Measurements from ENCODE around the gene RNF44.

RNF44 gene

GRCh38 chr5:176550275-176550831, 13.2 kb upstream of the RNF44 start:
- Histone ChIP-seq H3K27me3 (no peaks in the 10 kb centered on the region), H3K4me3 (ENCODE audit: low read depth, low read length) (no peak overlapping the region), H3K9me3 (no peaks in the 10 kb centered on the region), H3K36me3 (no peaks in the 10 kb centered on the region), H3K4me1 (no peaks in the 10 kb centered on the region; the same call in 1 of the 2 replicates)
- TF ChIP-seq CTCF (IDR thresholded peaks at IDR 0.05; ENCODE audit: low read depth, low read length) = no peak
- no peak for DNase-seq

- Histone ChIP-seq H3K27me3 (no peaks in the 10 kb centered on the region), H3K4me1 (no peaks in the 10 kb centered on the region; the same call in 1 of the 2 replicates), H3K9me3 (no peaks in the 10 kb centered on the region), H3K4me3 (ENCODE audit: low read depth, low read length) (no peak overlapping the region), H3K36me3 (no peaks in the 10 kb centered on the region)
- no peak for DNase-seq
- no peak for TF ChIP-seq CTCF (IDR thresholded peaks at IDR 0.05; ENCODE audit: low read depth, low read length)
Measured at GRCh38 chr5:176549871-176550270, 12.7 kb upstream of the RNF44 start.

- Histone ChIP-seq H3K27me3 (no peaks in the 10 kb centered on the region), H3K36me3 (no peaks in the 10 kb centered on the region), H3K4me3 (ENCODE audit: low read depth, low read length) (no peak within 1 kb of the TSS), H3K4me1 (no peaks in the 10 kb centered on the region), H3K9me3 (no peaks in the 10 kb centered on the region)
- DNase-seq = no peak
- TF ChIP-seq CTCF (IDR thresholded peaks at IDR 0.05; ENCODE audit: low read depth, low read length) = no peak
Measured at GRCh38 chr5:176548967-176549444, 11.8 kb upstream of the RNF44 start, which contains the start of gene CDHR2. TSS of gene CDHR2 (plus strand) at chr5:176549342. CDS start at chr5:176565353, 16,011 bp downstream.

- H3K4me3 ChIP-seq (ENCODE audit: low read depth, low read length) = no peak overlapping the region
- H3K4me1 ChIP-seq = no peaks in the 10 kb centered on the region
- H3K36me3 ChIP-seq = no peaks in the 10 kb centered on the region
- no peaks in the 10 kb centered on the region for H3K9me3 ChIP-seq
- DNase-seq = no peak
- TF ChIP-seq CTCF (IDR thresholded peaks at IDR 0.05; ENCODE audit: low read depth, low read length) = no peak
- no peaks in the 10 kb centered on the region for H3K27me3 ChIP-seq
Measured at GRCh38 chr5:176547802-176548201, 10.6 kb upstream of the RNF44 start.

GRCh38 chr5:176545737-176546509, 8.7 kb upstream of the RNF44 start:
- no peaks in the 10 kb centered on the region for H3K27me3 ChIP-seq
- DNase-seq = no peak
- H3K4me3 ChIP-seq (ENCODE audit: low read depth, low read length) = no peak overlapping the region
- H3K9me3 ChIP-seq = no peaks in the 10 kb centered on the region
- no peak for TF ChIP-seq CTCF (IDR thresholded peaks at IDR 0.05; ENCODE audit: low read depth, low read length)
- H3K36me3 ChIP-seq = no peaks in the 10 kb centered on the region
- peaks cover 10% of the 10 kb centered on the region for H3K4me1 ChIP-seq

GRCh38 chr5:176545388-176545736, 8.2 kb upstream of the RNF44 start:
- Histone ChIP-seq H3K27me3 (no peaks in the 10 kb centered on the region), H3K9me3 (no peaks in the 10 kb centered on the region), H3K4me3 (ENCODE audit: low read depth, low read length) (no peak overlapping the region), H3K4me1 (peaks cover 10% of the 10 kb centered on the region), H3K36me3 (no peaks in the 10 kb centered on the region)
- no peak for DNase-seq
- TF ChIP-seq CTCF (IDR thresholded peaks at IDR 0.05; ENCODE audit: low read depth, low read length) = no peak

Measured in BE2C (cell line).